A549 (cell line): ENCODE results near the gene MLLT3.

Experiments used
- CTCF ChIP-seq: fragments of >200 bp; sonication (Bioruptor Twin); formaldehyde crosslinking; IDR thresholded peaks from 3 replicates; pipeline ENCODE4 v1.5.1; 2016
- PBX3 ChIP-seq: IDR thresholded peaks from 2 replicates; pipeline ENCODE4 v1.6.1; 2012
- ZFP36 ChIP-seq: fragments of 450-650 bp; IDR thresholded peaks from 2 replicates; pipeline ENCODE4 v1.6.1; 2014; ENCODE audit warnings: borderline replicate concordance; ENCODE audit not compliant: partially characterized antibody

- no peak for TF ChIP-seq PBX3
- no peak for TF ChIP-seq CTCF
- TF ChIP-seq ZFP36, result no peak
Observed at GRCh38 chr9:20478786-20479185, 143.5 kb downstream of the MLLT3 start.
